ENCODE data around the gene ZC3H7A.
A peak's percentile ranks its signal among the peaks of the same experiment; 100 is the strongest.

Gene ZC3H7A

GRCh38 chr16:11734025-11734652 is 62.9 kb downstream of the ZC3H7A start:
- no peak for DNase-seq

- DNase-seq, result no peak
Observed at GRCh38 chr16:11731222-11731621, 65.8 kb downstream of the ZC3H7A start.

- DNase-seq, result no peak
Observed at GRCh38 chr16:11729787-11730186, 67.3 kb downstream of the ZC3H7A start.

- DNase-seq, result no peak
Observed at GRCh38 chr16:11727796-11728543, 69.1 kb downstream of the ZC3H7A start.

- no peak for DNase-seq
Observed at GRCh38 chr16:11726008-11726407, 71.0 kb downstream of the ZC3H7A start.

- no peak for DNase-seq
Observed at GRCh38 chr16:11725457-11725856, 71.6 kb downstream of the ZC3H7A start.

- DNase-seq, result no peak
Observed at GRCh38 chr16:11722468-11722808, 74.6 kb downstream of the ZC3H7A start.

GRCh38 chr16:11721781-11722467 is 75.1 kb downstream of the ZC3H7A start:
- no peak for DNase-seq

- no peak for DNase-seq
Observed at GRCh38 chr16:11719762-11720161, 77.3 kb downstream of the ZC3H7A start.

GRCh38 chr16:11719171-11719570 is 77.9 kb downstream of the ZC3H7A start:
- DNase-seq, result no peak

- no peak for DNase-seq
Observed at GRCh38 chr16:11717811-11718210, 79.2 kb downstream of the ZC3H7A start.

GRCh38 chr16:11716336-11716735 is 80.7 kb downstream of the ZC3H7A start:
- no peak for DNase-seq

- no peak for DNase-seq
Observed at GRCh38 chr16:11715246-11715947, 81.7 kb downstream of the ZC3H7A start.

- DNase-seq, result no peak
Observed at GRCh38 chr16:11712122-11712521, 84.9 kb downstream of the ZC3H7A start.

GRCh38 chr16:11711662-11712061 is 85.4 kb downstream of the ZC3H7A start:
- no peak for DNase-seq

GRCh38 chr16:11708421-11708820 is 88.6 kb downstream of the ZC3H7A start:
- DNase-seq, result no peak

- no peak for DNase-seq
Observed at GRCh38 chr16:11707679-11708197, 89.3 kb downstream of the ZC3H7A start.

GRCh38 chr16:11706180-11706742 is 90.8 kb downstream of the ZC3H7A start:
- peak; percentile 34 for DNase-seq

GRCh38 chr16:11705311-11706025 is 91.6 kb downstream of the ZC3H7A start:
- DNase-seq, result peak; percentile 32

Data from midbrain (tissue), 1 donor.